ENCODE data around the gene ADIRF.
"Not testable (repeated sequence)": the region's sequence is repeated elsewhere in the genome, so short reads cannot be mapped to it uniquely, and the experiment has no call there.

ADIRF gene

DNA sequence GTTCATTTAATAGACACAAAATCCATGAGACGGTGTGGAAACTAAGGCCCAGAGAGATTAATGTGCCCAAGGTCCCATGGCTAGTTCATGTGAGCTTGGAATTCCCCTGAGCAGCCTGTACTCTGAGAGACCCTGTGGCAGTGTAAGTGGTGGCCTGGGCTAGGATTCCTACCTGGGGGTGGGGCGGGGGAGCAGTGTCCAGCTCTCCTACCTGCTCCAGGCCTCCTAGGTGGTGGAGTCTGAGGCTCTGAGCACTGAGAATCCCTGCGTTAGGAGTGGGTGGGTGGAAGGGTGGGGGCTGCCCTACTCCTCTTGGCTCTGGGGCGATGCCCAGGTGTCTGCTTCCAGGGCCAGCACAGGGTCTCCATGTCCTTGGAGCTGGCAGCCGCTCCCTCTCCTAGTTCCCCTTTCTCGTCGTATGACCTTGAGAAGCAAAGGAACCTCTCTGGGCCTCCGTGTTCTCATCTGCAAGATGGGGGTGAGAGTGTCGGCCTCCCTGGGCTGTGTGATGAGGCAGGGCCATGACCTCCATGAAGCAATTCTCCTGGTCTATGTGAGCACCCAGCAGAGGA is 7.3 kb upstream of the ADIRF start:
- no peak for DNase-seq (ENCODE audit: low read depth in 2 of 2)

GRCh38 chr10:86961481-86962091 is 6.7 kb upstream of the ADIRF start:
- DNase-seq (ENCODE audit: low read depth in 2 of 2) = no peak

DNA sequence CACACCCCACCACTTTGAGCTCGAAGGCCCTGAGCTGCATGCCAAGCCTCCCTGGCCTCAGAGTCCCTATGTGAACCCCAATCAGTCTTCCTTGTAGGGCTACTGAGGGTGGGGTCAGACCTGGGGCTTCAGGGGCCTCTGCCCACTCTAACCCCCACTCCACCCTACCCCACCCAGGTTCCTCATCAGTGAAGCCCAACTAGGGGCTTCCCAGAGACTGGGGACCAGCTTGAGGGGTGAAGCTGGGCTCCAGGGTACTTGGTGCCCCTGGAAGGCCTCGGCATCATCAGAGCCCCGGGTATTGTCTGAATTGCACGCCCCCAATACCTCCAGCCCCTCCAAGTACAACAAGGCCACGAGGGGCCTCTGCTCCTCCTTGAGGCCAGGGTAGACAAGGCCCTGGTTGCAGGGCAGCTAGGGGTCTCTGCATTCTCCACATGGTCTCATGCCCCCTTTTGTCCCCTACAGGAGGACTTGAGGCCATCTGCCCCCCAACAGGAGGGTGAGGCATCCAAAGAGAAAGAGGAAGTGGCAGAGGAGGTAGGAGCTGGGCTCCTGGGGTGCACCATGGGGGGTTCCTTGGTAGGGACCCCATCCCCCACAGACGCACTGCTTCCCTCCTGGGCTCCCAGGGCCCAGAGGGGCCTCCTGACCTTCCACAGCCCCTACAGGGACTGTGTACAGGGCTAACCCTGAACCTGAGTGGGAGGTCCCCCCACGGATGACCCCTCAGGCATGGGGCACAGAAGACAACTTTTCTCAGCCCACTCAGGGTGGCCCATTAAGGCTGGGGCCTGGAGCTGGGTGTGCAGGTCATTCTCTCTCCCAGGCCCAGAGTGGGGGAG is 5.9 kb upstream of the ADIRF start:
- DNase-seq (ENCODE audit: low read depth in 2 of 2) = no peak

GRCh38 chr10:86962981-86963310 is 5.3 kb upstream of the ADIRF start:
- DNase-seq (ENCODE audit: low read depth in 2 of 2) = no peak

DNA sequence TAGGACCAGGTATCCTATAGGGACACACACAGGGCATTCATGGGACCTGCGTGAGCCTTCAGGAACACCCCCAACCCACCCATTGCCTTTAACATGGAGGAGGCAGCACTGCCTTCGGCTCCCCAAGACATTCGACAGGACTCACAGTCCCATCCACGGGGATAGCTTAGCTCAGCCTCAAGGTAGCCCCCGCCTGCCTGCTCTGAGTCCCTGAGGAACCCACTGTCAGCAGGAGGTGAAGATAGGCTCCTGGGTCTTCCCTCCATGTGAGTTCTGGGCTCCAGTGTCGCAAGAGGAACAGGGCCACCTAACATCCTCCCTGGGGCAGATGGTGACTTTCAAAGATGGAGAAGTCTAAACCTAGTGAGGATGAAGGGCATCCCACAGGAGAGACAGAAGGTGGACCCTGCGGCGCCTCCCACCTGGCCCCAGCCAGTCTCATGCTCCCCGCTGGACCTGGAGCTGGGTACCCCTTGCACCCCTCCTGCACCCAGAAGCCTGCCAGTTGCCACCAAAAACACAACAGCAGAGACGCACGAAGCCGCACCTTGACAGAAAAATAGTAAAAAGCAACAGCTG is 4.9 kb upstream of the ADIRF start:
- DNase-seq (ENCODE audit: low read depth in 2 of 2) = no peak

GRCh38 chr10:86964061-86964846 is 4.0 kb upstream of the ADIRF start:
- DNase-seq (ENCODE audit: low read depth in 2 of 2) = no peak

GRCh38 chr10:86964847-86965190 is 3.5 kb upstream of the ADIRF start:
- DNase-seq (ENCODE audit: low read depth in 2 of 2) = no peak

- no peak for DNase-seq (ENCODE audit: low read depth in 2 of 2)
Measured at GRCh38 chr10:86965986-86966654, 2.2 kb upstream of the ADIRF start.

GRCh38 chr10:86967481-86967941 is 771 bp upstream of the ADIRF start:
- no peak for DNase-seq (ENCODE audit: low read depth in 2 of 2)

- no peak for DNase-seq (ENCODE audit: low read depth in 2 of 2)
Measured at GRCh38 chr10:86968994-86969355, 693 bp downstream of the ADIRF start.

DNA sequence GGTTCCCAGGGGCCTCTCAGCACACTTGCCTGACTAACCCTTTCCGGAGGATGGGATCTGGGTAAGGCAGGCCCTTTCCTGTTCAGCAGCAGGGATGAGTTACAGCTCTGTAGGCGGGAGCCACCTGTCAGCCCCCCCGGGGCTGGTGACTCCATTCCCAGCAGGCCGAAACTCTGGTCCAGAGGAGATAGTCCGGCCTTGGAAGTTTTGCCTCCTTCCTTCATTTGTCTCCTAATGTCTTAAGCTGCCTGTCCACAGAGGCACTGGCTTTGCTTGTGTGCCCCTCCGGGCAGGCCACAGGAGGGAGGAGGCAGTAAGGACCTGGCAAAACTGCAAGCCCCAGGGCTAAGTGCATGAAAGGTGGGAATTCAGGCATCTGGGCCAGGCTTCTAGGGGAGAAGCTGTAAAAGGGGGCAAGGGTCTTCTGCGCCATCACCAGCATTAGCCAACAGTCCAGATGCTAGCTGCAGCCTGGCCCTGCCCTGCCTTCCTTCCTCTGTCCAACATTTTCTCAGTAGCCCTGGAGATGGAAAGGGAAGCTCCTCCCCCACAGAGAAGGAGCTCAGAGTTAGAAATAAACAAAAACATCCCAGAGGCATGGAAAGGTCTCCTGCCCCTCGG is 1.2 kb downstream of the ADIRF start:
- no peak for DNase-seq (ENCODE audit: low read depth in 2 of 2)

DNA sequence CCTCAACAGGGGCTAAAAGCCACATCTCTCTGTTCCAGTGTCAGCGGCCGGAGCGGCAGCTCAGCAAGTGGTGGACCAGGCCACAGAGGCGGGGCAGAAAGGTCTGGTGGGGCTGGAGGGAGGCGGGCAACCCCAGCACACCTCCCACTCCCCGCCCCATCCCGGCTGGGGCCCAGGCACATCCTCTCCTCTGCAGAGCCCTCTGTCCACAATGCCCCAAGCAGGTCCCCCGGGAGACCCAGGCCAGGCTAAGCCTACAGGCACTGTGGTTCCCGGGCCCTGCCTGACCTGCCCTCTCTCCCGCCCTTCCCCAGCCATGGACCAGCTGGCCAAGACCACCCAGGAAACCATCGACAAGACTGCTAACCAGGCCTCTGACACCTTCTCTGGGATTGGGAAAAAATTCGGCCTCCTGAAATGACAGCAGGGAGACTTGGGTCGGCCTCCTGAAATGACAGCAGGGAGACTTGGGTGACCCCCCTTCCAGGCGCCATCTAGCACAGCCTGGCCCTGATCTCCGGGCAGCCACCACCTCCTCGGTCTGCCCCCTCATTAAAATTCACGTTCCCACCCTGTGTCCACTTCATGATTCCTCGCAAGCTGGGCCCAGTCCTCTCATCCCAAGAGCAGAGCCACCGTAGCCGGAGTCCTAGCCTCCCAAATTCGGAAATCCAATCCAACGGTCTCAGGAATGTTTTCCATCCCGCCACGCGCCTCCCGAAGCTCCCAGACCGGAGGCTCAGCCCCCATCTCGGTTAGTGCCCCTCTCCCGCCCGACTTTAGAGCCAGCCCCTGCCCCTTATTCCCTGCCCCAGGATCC is 2.1 kb downstream of the ADIRF start:
- DNase-seq (ENCODE audit: low read depth in 2 of 2) = no peak

GRCh38 chr10:86970982-86971231 is 2.6 kb downstream of the ADIRF start:
- no peak for DNase-seq (ENCODE audit: low read depth in 2 of 2)

- DNase-seq (ENCODE audit: low read depth in 2 of 2) = peak; percentile 75 to 78
Measured at GRCh38 chr10:86971232-86971991, 3.1 kb downstream of the ADIRF start.

- no peak for DNase-seq (ENCODE audit: low read depth in 2 of 2)
Measured at GRCh38 chr10:86972613-86973380, 4.5 kb downstream of the ADIRF start.

- no peak for DNase-seq (ENCODE audit: low read depth in 2 of 2)
Measured at GRCh38 chr10:86974484-86974883, 6.2 kb downstream of the ADIRF start.

DNA sequence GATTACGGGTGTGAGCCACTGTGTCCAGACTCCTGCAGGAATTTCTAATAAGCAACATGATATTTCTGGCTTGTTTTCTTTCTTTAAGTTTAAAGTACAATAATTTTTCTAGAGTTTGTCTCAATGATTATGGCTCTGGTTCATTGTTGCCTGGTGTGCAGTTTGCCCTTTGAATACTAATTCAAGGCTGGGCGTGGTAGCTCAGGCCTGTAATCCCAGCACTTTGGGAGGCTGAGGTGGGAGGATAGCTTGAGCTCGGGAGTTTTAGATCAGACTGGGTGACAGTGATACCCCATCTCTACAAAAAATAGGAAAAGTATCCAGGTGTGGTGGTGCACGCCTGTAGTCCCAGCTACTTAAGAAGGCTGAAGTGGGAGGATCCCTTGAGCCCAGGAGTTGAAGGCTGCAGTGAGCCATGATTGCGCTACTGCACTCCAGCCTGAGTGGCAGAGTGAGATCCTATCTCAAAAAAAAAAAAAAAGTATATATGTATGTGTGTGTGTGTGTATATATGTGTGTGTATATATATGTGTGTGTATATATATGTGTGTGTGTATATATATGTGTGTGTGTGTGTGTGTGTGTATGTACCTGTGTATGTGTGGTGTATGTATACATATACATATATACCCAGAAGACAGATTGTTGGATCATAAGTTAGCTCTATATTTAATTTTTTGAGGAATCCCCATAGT is 8.2 kb downstream of the ADIRF start:
- no peak for DNase-seq (ENCODE audit: low read depth in 2 of 2)

DNA sequence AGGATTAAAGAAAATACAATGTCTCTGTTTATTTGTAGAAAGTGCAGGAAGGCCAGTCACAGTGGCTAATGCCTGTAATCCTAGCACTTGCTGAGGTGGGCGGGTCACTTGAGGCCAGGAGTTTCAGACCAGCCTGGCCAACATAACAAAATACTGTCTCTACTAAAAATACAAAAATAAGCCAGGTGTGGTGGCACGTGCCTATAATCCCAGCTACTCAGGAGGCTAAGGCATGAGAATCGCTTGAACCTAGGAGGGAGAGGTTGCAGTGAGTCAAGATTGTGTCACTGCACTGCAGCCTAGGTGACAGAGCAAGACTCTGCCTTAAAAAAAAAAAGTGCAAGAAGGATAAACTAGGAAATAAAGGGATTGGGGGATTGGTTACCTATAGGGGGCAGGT is 10.2 kb downstream of the ADIRF start:
- DNase-seq (ENCODE audit: low read depth in 2 of 2) = not testable (repeated sequence)
